ENCODE data around the gene ARHGEF19.

The ARHGEF19 gene

DNA sequence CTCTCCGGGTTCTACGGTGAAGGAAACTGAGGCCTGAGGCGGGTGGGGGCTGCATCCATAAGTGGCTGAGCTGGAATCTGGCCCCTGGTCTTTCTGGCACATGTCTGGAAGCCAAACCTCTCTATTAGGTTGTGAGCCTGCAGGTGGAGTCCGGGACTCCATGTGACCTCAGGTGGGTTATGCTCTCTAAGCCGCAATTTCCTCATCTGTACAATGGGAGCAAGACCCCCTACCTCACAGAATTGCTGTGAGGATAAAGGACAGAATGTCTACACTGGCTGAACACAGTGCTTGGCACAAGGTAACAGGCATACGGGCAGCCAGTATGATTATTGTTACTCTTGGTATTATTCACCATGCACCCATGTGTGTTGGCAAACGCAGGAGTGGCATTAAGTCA lies 63.3 kb downstream of the ARHGEF19 start:
- DNase-seq (ENCODE audit: low read depth): no peak

DNA sequence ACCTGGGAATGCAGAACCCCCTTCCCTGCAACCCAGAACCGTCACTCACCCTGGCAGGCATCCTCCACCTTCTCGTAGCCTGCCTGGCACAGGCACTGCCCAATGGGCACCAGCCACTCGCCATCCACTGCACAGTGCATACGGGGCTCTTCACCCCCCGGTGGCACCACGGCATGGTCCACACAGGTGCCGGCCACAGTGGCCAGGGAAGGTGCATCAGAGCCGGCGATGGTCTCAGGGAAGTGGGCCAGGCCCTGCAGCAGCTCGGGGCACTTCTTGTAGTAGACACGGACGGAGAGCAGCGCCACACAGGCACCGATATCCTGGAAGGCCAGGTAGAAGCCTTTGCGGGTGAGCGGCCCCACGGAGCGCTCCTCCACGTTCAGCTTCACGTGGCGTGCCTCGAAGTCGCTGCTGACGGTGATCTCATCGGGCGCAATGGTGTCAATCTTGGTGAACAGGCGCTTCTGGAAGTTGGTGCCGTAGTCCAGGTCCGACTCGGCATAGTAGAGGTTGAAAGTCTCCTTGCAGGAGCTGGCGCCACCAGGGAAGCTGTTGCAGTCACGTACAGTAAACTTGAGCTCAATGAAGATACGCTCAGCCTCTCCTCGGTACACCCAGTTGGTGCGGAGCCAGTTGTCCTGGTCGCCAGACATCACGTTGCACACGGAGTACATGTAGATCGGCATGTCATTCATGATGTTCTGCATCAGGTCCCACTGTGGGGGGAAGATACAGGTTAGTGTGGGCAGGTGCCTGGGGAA lies 63.9 kb downstream of the ARHGEF19 start:
- no peak for DNase-seq (ENCODE audit: low read depth)
